ENCODE data around the gene OTUD1.
A peak's percentile ranks its signal among the peaks of the same experiment; 100 is the strongest.

Gene OTUD1

GRCh38 chr10:23472181-23472580 lies 33.3 kb downstream of the OTUD1 start:
- no peak for DNase-seq

GRCh38 chr10:23474081-23474480 lies 35.2 kb downstream of the OTUD1 start:
- no peak for DNase-seq

GRCh38 chr10:23474626-23475025 lies 35.8 kb downstream of the OTUD1 start:
- peak; percentile 66 for DNase-seq

DNA sequence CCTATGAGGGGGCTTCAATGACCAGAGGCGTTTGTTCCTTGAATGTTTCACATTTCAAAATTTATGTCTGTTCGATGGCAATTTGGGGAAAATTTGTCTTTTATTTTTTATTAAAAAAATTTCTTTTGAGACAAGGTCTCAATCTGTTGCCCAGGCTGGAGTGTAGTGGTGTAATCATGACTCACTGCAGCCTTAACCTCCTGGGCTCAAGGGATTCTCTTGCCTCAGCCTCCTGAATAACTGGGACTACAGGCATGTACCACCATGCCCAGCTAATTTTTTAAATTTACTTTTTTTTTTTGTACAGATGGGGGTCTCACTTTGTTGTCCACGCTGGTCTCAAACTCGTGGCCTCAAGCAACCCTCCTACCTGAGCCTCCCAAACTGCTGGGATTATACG lies 39.7 kb downstream of the OTUD1 start:
- DNase-seq, result peak; percentile 34

GRCh38 chr10:23479798-23480473 lies 41.1 kb downstream of the OTUD1 start:
- DNase-seq, result peak; percentile 67

DNA sequence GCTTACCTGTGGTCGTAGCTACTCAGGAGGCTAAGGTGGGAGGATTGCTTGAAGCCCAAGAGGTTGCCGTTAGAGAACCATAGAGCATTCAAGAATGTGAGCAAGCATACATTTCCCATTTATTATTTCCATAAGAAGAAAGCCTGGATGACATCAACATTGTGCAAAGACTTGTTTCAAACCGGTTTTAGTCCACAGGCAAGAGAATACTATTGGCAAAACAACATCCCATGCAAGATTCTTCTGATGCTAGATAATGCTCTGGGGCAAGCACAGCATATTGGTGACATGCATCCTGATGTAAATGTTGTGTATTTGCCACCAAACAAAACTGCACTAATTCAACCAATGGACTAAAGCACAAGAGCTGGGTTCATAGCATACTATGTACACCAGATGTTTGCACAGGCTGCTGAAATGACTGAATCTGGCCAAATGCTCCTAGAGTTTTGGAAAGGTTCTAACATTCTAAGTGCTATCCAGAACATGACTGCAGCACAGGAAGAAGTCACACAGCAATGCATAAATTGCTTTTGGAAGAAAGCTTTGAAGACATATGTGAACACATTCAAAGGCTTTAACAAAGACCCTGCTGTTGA lies 42.6 kb downstream of the OTUD1 start:
- DNase-seq, result no peak

- DNase-seq, result no peak
These were observed 51.2 kb downstream of the OTUD1 start for GRCh38 chr10:23490115-23490514.
